ENCODE measurements around the gene PHKA1.
"Not testable (repeated sequence)": the region's sequence is repeated elsewhere in the genome, so short reads cannot be mapped to it uniquely, and the experiment has no call there.

The PHKA1 gene

GRCh38 chrX:72713599-72714477 lies at the start of gene PHKA1:
TSS of gene PHKA1 (minus strand) at chrX:72714306. CDS start at chrX:72713880, 426 bp downstream.
- peak; percentile 57 for DNase-seq

- DNase-seq, result not testable (repeated sequence)
These were observed 46.3 kb upstream of the PHKA1 start for GRCh38 chrX:72760454-72760853.

GRCh38 chrX:72748545-72748944 lies 34.4 kb upstream of the PHKA1 start:
- DNase-seq, result not testable (repeated sequence)

GRCh38 chrX:72745546-72745945 lies 31.4 kb upstream of the PHKA1 start:
- not testable (repeated sequence) for DNase-seq

- no peak for DNase-seq
These were observed 21.5 kb upstream of the PHKA1 start for GRCh38 chrX:72735561-72735960.

GRCh38 chrX:72733636-72734035 lies 19.5 kb upstream of the PHKA1 start:
- not testable (repeated sequence) for DNase-seq

GRCh38 chrX:72727846-72728245 lies 13.7 kb upstream of the PHKA1 start:
- DNase-seq, result no peak

- DNase-seq, result no peak
These were observed 2.7 kb upstream of the PHKA1 start for GRCh38 chrX:72716766-72717165.

GRCh38 chrX:72715546-72715945 lies 1.4 kb upstream of the PHKA1 start:
- DNase-seq, result no peak

- peak; percentile 27 for DNase-seq
These were observed 391 bp upstream of the PHKA1 start for GRCh38 chrX:72714478-72714916.

- no peak for DNase-seq
These were observed 976 bp downstream of the PHKA1 start for GRCh38 chrX:72713130-72713529.

GRCh38 chrX:72712094-72712755 lies 1.9 kb downstream of the PHKA1 start:
- DNase-seq, result peak; percentile 29

- no peak for DNase-seq
These were observed 8.3 kb downstream of the PHKA1 start for GRCh38 chrX:72705814-72706213.

- DNase-seq, result no peak
These were observed 9.0 kb downstream of the PHKA1 start for GRCh38 chrX:72705111-72705510.

- DNase-seq, result no peak
These were observed 19.9 kb downstream of the PHKA1 start for GRCh38 chrX:72694170-72694569.

GRCh38 chrX:72693477-72693876 lies 20.6 kb downstream of the PHKA1 start:
- DNase-seq, result no peak

GRCh38 chrX:72687396-72687795 lies 26.7 kb downstream of the PHKA1 start:
- no peak for DNase-seq

GRCh38 chrX:72685810-72686456 lies 28.2 kb downstream of the PHKA1 start:
- DNase-seq, result no peak

GRCh38 chrX:72685018-72685417 lies 29.1 kb downstream of the PHKA1 start:
- DNase-seq, result no peak

GRCh38 chrX:72683631-72684030 lies 30.5 kb downstream of the PHKA1 start:
- DNase-seq, result no peak

- DNase-seq, result no peak
These were observed 37.6 kb downstream of the PHKA1 start for GRCh38 chrX:72676465-72676864.

- DNase-seq, result not testable (repeated sequence)
These were observed 40.2 kb downstream of the PHKA1 start for GRCh38 chrX:72673951-72674350.

GRCh38 chrX:72669508-72669907 lies 44.6 kb downstream of the PHKA1 start:
- not testable (repeated sequence) for DNase-seq

GRCh38 chrX:72666451-72666850 lies 47.7 kb downstream of the PHKA1 start:
- DNase-seq, result no peak

All from RPMI8226 (cell line).